IMR-90 (cell line): Measurements from ENCODE around the gene LCN12. TPM values are rescaled to one million over a fixed set of nuclear protein-coding genes. Genes with fewer than 3 reads are reported as not detected.

Experiments
- ATAC-seq: fragments of 200-7000 bp; cut with Tn5 transposase; 2 replicates; pipeline ENCODE4 v1.9.1; 2020; ENCODE audit warnings: low read depth, mild to moderate bottlenecking, moderate library complexity
- BruUV-seq: library from RNA; stranded (reverse); fragments of 400-500 nt; replicated peaks from 2 replicates; lab custom pipeline; 2021; lab: Mats Ljungman, UMichigan
- CTCF ChIA-PET: fragments of 300-600 bp; formaldehyde crosslinking; extraction: SDS; loops from one replicate; lab custom pipeline; 2021; ENCODE audit warnings: antibody characterized with exemption; lab: Yijun Ruan, JAX
- POLR2A ChIA-PET: fragments of 300-600 bp; sonication (Branson Sonifier 250); formaldehyde crosslinking; loops from one replicate; lab custom pipeline; 2022; ENCODE audit warnings: antibody characterized with exemption; ENCODE audit not compliant: unreplicated experiment; lab: Charles Lee
- DNase-seq: peaks from one replicate; pipeline ENCODE4 v3.0.0; 2013
- H2AFZ ChIP-seq: replicated peaks from 2 replicates; pipeline ENCODE3; 2013; ENCODE audit warnings: low read length, mild to moderate bottlenecking; ENCODE audit not compliant: poor library complexity
- H2AK5ac ChIP-seq: 2 replicates; pipeline ENCODE4 v1.6.1; 2013; ENCODE audit warnings: low read depth, low read length, inconsistent platforms
- H2AK9ac ChIP-seq: replicated peaks from 2 replicates; pipeline ENCODE3; 2013; ENCODE audit warnings: mild to moderate bottlenecking, low read depth, low read length, moderate library complexity; ENCODE audit not compliant: poor library complexity
- H2BK120ac ChIP-seq: 2 replicates; pipeline ENCODE4 v1.6.1; 2013; ENCODE audit warnings: low read depth, low read length, inconsistent platforms
- H2BK15ac ChIP-seq: 3 replicates; pipeline ENCODE4 v1.6.1; 2013; ENCODE audit warnings: low read depth, low read length, inconsistent platforms
- H2BK20ac ChIP-seq: 2 replicates; pipeline ENCODE4 v1.6.1; 2013; ENCODE audit warnings: low read depth, mild to moderate bottlenecking, inconsistent platforms, low read length, moderate library complexity
- H2BK5ac ChIP-seq: 2 replicates; pipeline ENCODE4 v1.6.1; 2013; ENCODE audit warnings: mild to moderate bottlenecking, low read depth, low read length, inconsistent platforms; ENCODE audit not compliant: poor library complexity, severe bottlenecking
- H3K14ac ChIP-seq: replicated peaks from 2 replicates; pipeline ENCODE4 v1.6.1; 2013; ENCODE audit warnings: low read depth, low read length, inconsistent platforms
- H3K18ac ChIP-seq: 2 replicates; pipeline ENCODE4 v1.6.1; 2013; ENCODE audit warnings: low read depth, low read length, control low read depth
- H3K23ac ChIP-seq: 2 replicates; pipeline ENCODE4 v1.6.1; 2013; ENCODE audit warnings: low read depth, low read length, inconsistent platforms
- H3K27ac ChIP-seq: 2 replicates; pipeline ENCODE4 v1.5.1; 2013; ENCODE audit warnings: mild to moderate bottlenecking, control low read depth, low read length; ENCODE audit not compliant: insufficient read depth
- H3K27me3 ChIP-seq: 2 replicates; pipeline ENCODE4 v1.6.1; 2013; ENCODE audit warnings: low read length; ENCODE audit not compliant: control insufficient read depth, insufficient read depth
- H3K36me3 ChIP-seq: 2 replicates; pipeline ENCODE4 v1.6.1; 2013; ENCODE audit warnings: low read length, mixed read lengths; ENCODE audit not compliant: control insufficient read depth, insufficient read depth
- H3K4ac ChIP-seq: 2 replicates; pipeline ENCODE4 v1.6.1; 2013; ENCODE audit warnings: low read depth, low read length, inconsistent platforms
- H3K4me1 ChIP-seq: 2 replicates; pipeline ENCODE4 v1.6.1; 2013; ENCODE audit warnings: low read length, mixed read lengths; ENCODE audit not compliant: control insufficient read depth, insufficient read depth
- H3K4me2 ChIP-seq: 2 replicates; pipeline ENCODE4 v1.6.1; 2013; ENCODE audit warnings: low read depth, mild to moderate bottlenecking, control low read depth, low read length, moderate library complexity
- H3K4me3 ChIP-seq: 2 replicates; pipeline ENCODE4 v1.5.1; 2013; ENCODE audit warnings: low read depth, mild to moderate bottlenecking, control low read depth, low read length, moderate library complexity; ENCODE audit not compliant: insufficient read depth
- H3K56ac ChIP-seq: 2 replicates; pipeline ENCODE4 v1.6.1; 2013; ENCODE audit warnings: low read length, inconsistent platforms; ENCODE audit not compliant: insufficient read depth; ENCODE audit errors: extremely low read depth
- H3K79me1 ChIP-seq, 2 experiments: 2 replicates each; pipeline ENCODE4 v1.6.1; 2013; ENCODE audit warnings: low read length in 2 of 2, inconsistent platforms in 1 of 2, low read depth in 1 of 2
- H3K9ac ChIP-seq: 2 replicates; pipeline ENCODE4 v1.6.1; 2013; ENCODE audit warnings: low read depth, low read length, control low read depth
- H3K9me1 ChIP-seq: 2 replicates; pipeline ENCODE4 v1.6.1; 2013; ENCODE audit warnings: low read length, inconsistent platforms; ENCODE audit not compliant: insufficient read depth
- H3K9me3 ChIP-seq: 2 replicates; pipeline ENCODE4 v1.6.1; 2013; ENCODE audit warnings: low read length; ENCODE audit not compliant: control insufficient read depth, insufficient read depth
- H4K20me1 ChIP-seq: 2 replicates; pipeline ENCODE4 v1.6.1; 2013; ENCODE audit warnings: low read length, inconsistent platforms; ENCODE audit not compliant: insufficient read depth
- H4K5ac ChIP-seq: 2 replicates; pipeline ENCODE4 v1.6.1; 2013; ENCODE audit warnings: mild to moderate bottlenecking, low read depth, low read length, control low read depth
- H4K8ac ChIP-seq, 2 experiments: 2 replicates each; pipeline ENCODE4 v1.6.1; 2013; ENCODE audit warnings: low read depth in 2 of 2, low read length in 2 of 2, control low read depth in 1 of 2, inconsistent platforms in 1 of 2
- H4K91ac ChIP-seq: 2 replicates; pipeline ENCODE4 v1.6.1; 2013; ENCODE audit warnings: low read depth, low read length, inconsistent platforms; ENCODE audit not compliant: insufficient read depth
- BHLHE40 ChIP-seq: fragments of 150-350 bp; IDR thresholded peaks from 2 replicates; pipeline ENCODE4 v1.6.1; 2016; ENCODE audit warnings: mild to moderate bottlenecking, low read depth, low read length
- CEBPB ChIP-seq: IDR thresholded peaks from 2 replicates; pipeline ENCODE4 v1.6.1; 2012; ENCODE audit warnings: low read depth, low read length, improper control_type of control experiment
- CHD1 ChIP-seq: IDR thresholded peaks from 2 replicates; pipeline ENCODE4 v1.6.1; 2012; ENCODE audit warnings: low read depth, low read length, improper control_type of control experiment
- FOS ChIP-seq: fragments of 150-350 bp; IDR thresholded peaks from 2 replicates; pipeline ENCODE4 v1.6.1; 2016; ENCODE audit warnings: low read depth, low read length
- MAFK ChIP-seq: IDR thresholded peaks from 2 replicates; pipeline ENCODE4 v1.6.1; 2012; ENCODE audit warnings: low read depth, low read length, improper control_type of control experiment
- MAZ ChIP-seq: IDR thresholded peaks from 2 replicates; pipeline ENCODE4 v1.6.1; 2012; ENCODE audit warnings: low read depth, mild to moderate bottlenecking, low read length, improper control_type of control experiment, moderate library complexity, borderline replicate concordance
- MXI1 ChIP-seq: IDR thresholded peaks from 2 replicates; pipeline ENCODE4 v1.6.1; 2012; ENCODE audit warnings: low read depth, mild to moderate bottlenecking, low read length, moderate library complexity, borderline replicate concordance
- NFE2L2 ChIP-seq: fragments of 150-350 bp; IDR thresholded peaks from 2 replicates; pipeline ENCODE4 v1.6.1; 2016; ENCODE audit warnings: low read depth, mild to moderate bottlenecking, low read length
- RCOR1 ChIP-seq: IDR thresholded peaks from 2 replicates; pipeline ENCODE4 v1.6.1; 2012; ENCODE audit warnings: mild to moderate bottlenecking, low read length, improper control_type of control experiment; ENCODE audit not compliant: insufficient replicate concordance
- SMC3 ChIP-seq: fragments of 150-350 bp; IDR thresholded peaks from 2 replicates; pipeline ENCODE4 v1.6.1; 2016; ENCODE audit warnings: low read depth, mild to moderate bottlenecking, antibody characterized with exemption, low read length, moderate library complexity
- WGBS, 2 experiments: methylation state at CpG; one replicate each; pipeline versions ENCODE4 v1.1.5 to v1.1.7; 2013; ENCODE audit warnings: missing lambda C conversion rate in 2 of 2; ENCODE audit not compliant: insufficient read length in 1 of 2; ENCODE audit errors: extremely low coverage in 2 of 2; 5-methylcytosine and 5-hydroxymethylcytosine counted together
- dilution Hi-C: fragments of 300-500 bp; cut with HindIII; formaldehyde crosslinking; loops from one replicate; pipeline ENCODE4 v1.14.3; 2018; ENCODE audit warnings: low sequenced_read_pairs; ENCODE audit not compliant: unreplicated experiment
- in situ Hi-C: fragments of 300-500 bp; cut with MboI; formaldehyde crosslinking; loops from 3 replicates; pipeline ENCODE4 v1.14.3; 2019; ENCODE audit warnings: low sequenced_read_pairs, inconsistent platforms, mixed read lengths
- intact Hi-C: fragments of 100-400 bp; cut with micrococcal nuclease; formaldehyde crosslinking; loops from 2 replicates; pipeline ENCODE4 v1.10.0; 2022
- polyA plus RNA-seq, 3 experiments: library from polyadenylated mRNA; depleted of rRNA; stranded (reverse); fragments of >200 nt; gene quantifications; 2 replicates each; pipeline ENCODE4 v1.2.3, GENCODE V29; 2012; ENCODE audit warnings: low replicate concordance in 1 of 3
- total RNA-seq: library from RNA; depleted of rRNA; stranded (reverse); fragments of >200 nt; gene quantifications from 2 replicates; pipeline ENCODE4 v1.2.3, GENCODE V29; 2012
- TF ChIP-seq, protein P1 (sequence below): fragments of 150-350 bp; IDR thresholded peaks from 2 replicates; pipeline ENCODE4 v1.6.1; 2016; ENCODE audit warnings: low read depth, mild to moderate bottlenecking, low read length, moderate library complexity, borderline replicate concordance

The LCN12 gene
- total and polyA plus RNA-seq, 2 of the 4 experiments (the other 2 are of a cell fraction), result 0.12 TPM; not detected in 1

DNA sequence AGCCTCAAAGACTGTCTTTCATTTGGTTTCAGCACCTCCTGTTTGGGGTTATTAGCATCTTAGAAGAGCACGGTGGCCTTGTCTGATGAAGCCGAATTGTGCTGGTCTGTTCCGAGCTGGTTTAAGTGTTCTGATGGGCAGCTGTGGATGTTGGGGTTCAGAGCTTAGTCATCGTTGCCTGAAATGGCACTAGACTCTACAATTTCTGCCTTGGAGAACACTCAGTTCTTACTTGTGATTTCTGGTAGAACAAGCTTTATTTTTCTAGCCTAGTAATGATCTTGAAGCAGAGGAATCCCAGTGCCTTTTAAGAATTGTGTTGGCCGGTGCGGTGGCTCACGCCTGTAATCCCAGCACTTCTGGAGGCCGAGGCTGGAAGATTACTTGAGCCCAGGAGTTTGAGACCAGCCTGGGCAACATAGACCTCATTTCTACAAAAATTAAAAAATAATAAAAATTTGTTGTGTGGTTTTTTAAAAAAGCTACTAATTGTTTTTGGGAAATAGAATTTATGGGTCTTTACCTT lies 15.4 kb upstream of the LCN12 start:
- Histone ChIP-seq H3K56ac (no peak overlapping the region), H3K18ac (no peak overlapping the region), H3K4ac (no peak overlapping the region), H3K27me3 (no peaks in the 10 kb centered on the region), H3K4me1 (no peaks in the 10 kb centered on the region), H2AFZ (no peak overlapping the region), H3K79me1 (peaks cover 13 to 36% of the 10 kb centered on the region in 2 experiments; a peak in 3 of 4 replicates), H2BK5ac (no peak overlapping the region), H3K4me2 (no peak overlapping the region), H2BK15ac (no peak overlapping the region), H3K9ac (no peak overlapping the region), H4K20me1 (peaks cover 8% of the 10 kb centered on the region), H2BK120ac (no peak overlapping the region), H3K14ac (no peak overlapping the region), H3K4me3 (no peak overlapping the region), H3K36me3 (peaks cover 35% of the 10 kb centered on the region), H3K9me1 (peaks cover 4% of the 10 kb centered on the region; the same call in 1 of the 2 replicates), H4K5ac (no peak overlapping the region), H2AK9ac (no peak overlapping the region), H3K27ac (no peak overlapping the region), H3K9me3 (no peaks in the 10 kb centered on the region), H2BK20ac (no peak overlapping the region), H2AK5ac (no peak overlapping the region), H3K23ac (no peak overlapping the region), H4K91ac (no peak overlapping the region), H4K8ac (no peak overlapping the region)
- intact Hi-C loops, result no loop called here
- in situ Hi-C loops, result no loop called here
- no TSS peak for BruUV-seq
- ATAC-seq (no peak), DNase-seq (no peak)
- dilution Hi-C loops, result no loop called here
- ChIA-PET POLR2A (no interaction called here), CTCF (interaction anchor here (1.4 kb wide), 1 partner anchor 11 kb away, joined by 5 read pairs; no protein-coding TSS in a partner anchor)
- 100% methylated on average over 2 of the region's 8 CpGs; no CpG with 5 or more reads in 1 of the 2 experiments for WGBS, 2 experiments
- TF ChIP-seq SMC3, result no peak
- no peak for TF ChIP-seq CHD1
- no peak for TF ChIP-seq FOS
- TF ChIP-seq BHLHE40, result no peak
- TF ChIP-seq, protein P1, sequence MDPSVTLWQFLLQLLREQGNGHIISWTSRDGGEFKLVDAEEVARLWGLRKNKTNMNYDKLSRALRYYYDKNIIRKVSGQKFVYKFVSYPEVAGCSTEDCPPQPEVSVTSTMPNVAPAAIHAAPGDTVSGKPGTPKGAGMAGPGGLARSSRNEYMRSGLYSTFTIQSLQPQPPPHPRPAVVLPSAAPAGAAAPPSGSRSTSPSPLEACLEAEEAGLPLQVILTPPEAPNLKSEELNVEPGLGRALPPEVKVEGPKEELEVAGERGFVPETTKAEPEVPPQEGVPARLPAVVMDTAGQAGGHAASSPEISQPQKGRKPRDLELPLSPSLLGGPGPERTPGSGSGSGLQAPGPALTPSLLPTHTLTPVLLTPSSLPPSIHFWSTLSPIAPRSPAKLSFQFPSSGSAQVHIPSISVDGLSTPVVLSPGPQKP, result no peak
- TF ChIP-seq NFE2L2, result no peak
- no peak for TF ChIP-seq MAFK
- no peak for TF ChIP-seq MAZ
- TF ChIP-seq RCOR1, result no peak
- no peak for TF ChIP-seq MXI1
- TF ChIP-seq CEBPB, result no peak
